B cell (primary cell): ENCODE measurements around the gene AP1G1.

ENCODE experiments used
- EZH2 ChIP-seq: IDR thresholded peaks from 2 replicates; pipeline ENCODE4 v1.6.1; 2012; ENCODE audit warnings: borderline replicate concordance, low read depth, mild to moderate bottlenecking, moderate library complexity, low read length; ENCODE audit not compliant: insufficient read depth, poor library complexity, severe bottlenecking
- TF ChIP-seq, protein P1 (sequence below): fragments of 200-600 bp; IDR thresholded peaks from one replicate; pipeline ENCODE4 v1.8.0; 2022; ENCODE audit warnings: antibody characterized with exemption, mild to moderate bottlenecking

DNA sequence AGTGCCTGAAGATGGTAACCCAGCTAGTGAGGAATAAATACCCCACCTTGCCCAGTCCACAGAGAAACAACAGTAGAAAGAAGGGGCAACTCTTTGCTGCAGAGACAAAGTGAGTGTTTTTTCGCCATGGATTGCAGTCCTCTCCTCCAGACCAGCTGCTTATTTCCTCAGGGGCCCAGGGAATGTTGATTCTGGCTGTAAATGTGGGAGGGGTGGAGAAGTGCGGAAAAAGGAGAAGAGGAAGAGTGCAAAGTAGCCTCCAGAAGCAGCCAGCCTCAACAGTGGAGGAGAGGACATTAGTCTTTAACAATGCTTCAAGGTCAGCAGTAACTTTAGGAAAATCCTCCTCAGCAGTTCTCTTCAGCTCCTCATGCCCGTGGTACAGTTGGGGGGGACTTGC, 76.0 kb downstream of the AP1G1 start:
- TF ChIP-seq, protein P1, sequence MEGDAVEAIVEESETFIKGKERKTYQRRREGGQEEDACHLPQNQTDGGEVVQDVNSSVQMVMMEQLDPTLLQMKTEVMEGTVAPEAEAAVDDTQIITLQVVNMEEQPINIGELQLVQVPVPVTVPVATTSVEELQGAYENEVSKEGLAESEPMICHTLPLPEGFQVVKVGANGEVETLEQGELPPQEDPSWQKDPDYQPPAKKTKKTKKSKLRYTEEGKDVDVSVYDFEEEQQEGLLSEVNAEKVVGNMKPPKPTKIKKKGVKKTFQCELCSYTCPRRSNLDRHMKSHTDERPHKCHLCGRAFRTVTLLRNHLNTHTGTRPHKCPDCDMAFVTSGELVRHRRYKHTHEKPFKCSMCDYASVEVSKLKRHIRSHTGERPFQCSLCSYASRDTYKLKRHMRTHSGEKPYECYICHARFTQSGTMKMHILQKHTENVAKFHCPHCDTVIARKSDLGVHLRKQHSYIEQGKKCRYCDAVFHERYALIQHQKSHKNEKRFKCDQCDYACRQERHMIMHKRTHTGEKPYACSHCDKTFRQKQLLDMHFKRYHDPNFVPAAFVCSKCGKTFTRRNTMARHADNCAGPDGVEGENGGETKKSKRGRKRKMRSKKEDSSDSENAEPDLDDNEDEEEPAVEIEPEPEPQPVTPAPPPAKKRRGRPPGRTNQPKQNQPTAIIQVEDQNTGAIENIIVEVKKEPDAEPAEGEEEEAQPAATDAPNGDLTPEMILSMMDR, result no peak
- no peak for TF ChIP-seq EZH2
